HEK293T (cell line): ENCODE data around the gene POMT1.
"Not testable (repeated sequence)": the region's sequence is repeated elsewhere in the genome, so short reads cannot be mapped to it uniquely, and the experiment has no call there.

Experiments
- ELF4 ChIP-seq: fragments of 450-650 bp; IDR thresholded peaks from 2 replicates; pipeline ENCODE4 v1.6.1; 2017; ENCODE audit warnings: antibody characterized with exemption
- FOXK2 ChIP-seq: fragments of 450-650 bp; IDR thresholded peaks from 2 replicates; pipeline ENCODE4 v1.6.1; 2016; ENCODE audit warnings: mild to moderate bottlenecking
- FOXM1 ChIP-seq: fragments of 450-650 bp; IDR thresholded peaks from 2 replicates; pipeline ENCODE4 v1.6.1; 2017; ENCODE audit warnings: mild to moderate bottlenecking, borderline replicate concordance

- TF ChIP-seq FOXK2, ELF4, FOXM1: not testable (repeated sequence)
These were observed 30.6 kb upstream of the POMT1 start for GRCh38 chr9:131472085-131472484.
